Hepatocyte (in vitro differentiated cells): ENCODE data around the gene NCOA7. TPM values are rescaled to one million over a fixed set of nuclear protein-coding genes. Genes with fewer than 3 reads are reported as not detected.

Experiments used
- DNase-seq: peaks from one replicate; pipeline ENCODE4 v3.0.0-alpha.2; 2016; ENCODE audit warnings: low spot score
- H2AFZ ChIP-seq: fragments of 200-600 bp; sonication (generic); 2 replicates; pipeline ENCODE4 v1.6.0; 2016; ENCODE audit warnings: antibody characterized with exemption, mild to moderate bottlenecking
- H3K27ac ChIP-seq: fragments of 200-600 bp; sonication (generic); 2 replicates; pipeline ENCODE4 v1.5.1; 2016; ENCODE audit warnings: mild to moderate bottlenecking
- H3K27me3 ChIP-seq: fragments of 200-600 bp; sonication (generic); 2 replicates; pipeline ENCODE4 v1.6.1; 2016
- H3K36me3 ChIP-seq: fragments of 200-600 bp; sonication (generic); replicated peaks from 2 replicates; pipeline ENCODE4 v1.5.1; 2016; ENCODE audit warnings: low read depth; ENCODE audit not compliant: insufficient read depth
- H3K4me1 ChIP-seq: fragments of 200-600 bp; sonication (generic); 2 replicates; pipeline ENCODE4 v1.5.1; 2016; ENCODE audit warnings: mild to moderate bottlenecking, moderate library complexity; ENCODE audit not compliant: insufficient read depth
- H3K4me2 ChIP-seq: fragments of 200-600 bp; sonication (generic); 2 replicates; pipeline ENCODE4 v1.6.0; 2016
- H3K4me3 ChIP-seq: fragments of 200-600 bp; sonication (generic); 2 replicates; pipeline ENCODE4 v1.5.1; 2016; ENCODE audit warnings: mild to moderate bottlenecking
- H3K79me2 ChIP-seq: fragments of 200-600 bp; sonication (generic); 2 replicates; pipeline ENCODE4 v1.6.0; 2017; ENCODE audit warnings: mild to moderate bottlenecking
- H3K9me2 ChIP-seq: fragments of 200-600 bp; sonication (generic); replicated peaks from 2 replicates; pipeline ENCODE4 v1.6.0; 2017; ENCODE audit warnings: mild to moderate bottlenecking; ENCODE audit not compliant: insufficient read depth
- H3K9me3 ChIP-seq: fragments of 200-600 bp; sonication (generic); 2 replicates; pipeline ENCODE4 v1.5.1; 2016; ENCODE audit warnings: low read depth, mild to moderate bottlenecking
- H4K20me1 ChIP-seq: fragments of 200-600 bp; sonication (generic); 2 replicates; pipeline ENCODE4 v1.6.0; 2016; ENCODE audit warnings: mild to moderate bottlenecking; ENCODE audit not compliant: insufficient read depth, poor library complexity, severe bottlenecking
- EZH2 ChIP-seq: fragments of 200-600 bp; sonication (generic); IDR thresholded peaks from 2 replicates; pipeline ENCODE4 v1.6.1; 2016; ENCODE audit warnings: antibody characterized with exemption, mild to moderate bottlenecking, borderline replicate concordance
- EZH2phosphoT487 ChIP-seq: fragments of 200-600 bp; sonication (generic); IDR thresholded peaks from one replicate; pipeline ENCODE4 v1.6.1; 2018; ENCODE audit warnings: antibody characterized with exemption, mild to moderate bottlenecking, low read depth, moderate library complexity; ENCODE audit not compliant: unreplicated experiment, severe bottlenecking
- WGBS: methylation state at CpG from one replicate; pipeline ENCODE4 v1.1.6; 2016; ENCODE audit warnings: low lambda C conversion rate; ENCODE audit errors: missing lambda C conversion rate; 5-methylcytosine and 5-hydroxymethylcytosine counted together
- polyA plus RNA-seq: library from polyadenylated mRNA; unstranded; fragments of >200 nt; fragmentation: Nextera tagmentation; extraction: Ambion mirVana; gene quantifications from 2 replicates; pipeline ENCODE4 v1.2.1, GENCODE V29; 2016
- total RNA-seq: library from RNA; depleted of rRNA; stranded (reverse); fragments of >200 nt; gene quantifications from 2 replicates; pipeline ENCODE4 v1.2.3, GENCODE V29; 2014
- TF ChIP-seq, protein P1 (sequence below): fragments of 200-600 bp; sonication (generic); IDR thresholded peaks from 2 replicates; pipeline ENCODE4 v1.5.1; 2016; ENCODE audit warnings: antibody characterized with exemption, mild to moderate bottlenecking; ENCODE audit not compliant: poor library complexity

NCOA7 gene
- total and polyA plus RNA-seq, 2 experiments from 2014 or later, result 17.3 to 42.0 TPM

DNA sequence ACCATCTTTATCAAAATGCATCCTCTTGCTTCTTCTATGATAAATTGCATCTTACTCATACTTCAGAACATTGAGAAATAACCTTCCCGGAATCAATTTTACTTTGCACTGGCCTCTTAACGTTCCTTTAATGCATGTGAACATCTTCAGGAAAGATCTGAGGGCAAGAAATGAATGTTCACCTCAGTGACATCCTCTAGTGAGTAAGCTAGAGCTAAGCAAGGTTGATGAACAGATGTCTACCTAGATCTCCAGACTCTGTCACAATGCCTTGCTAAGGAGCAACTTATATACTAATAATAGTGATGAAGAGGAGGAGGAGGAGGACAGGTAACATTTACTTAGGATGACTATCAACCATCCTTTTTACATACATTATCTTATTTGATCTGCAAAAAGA lies 149.0 kb downstream of the NCOA7 start:
- H3K27me3 ChIP-seq, result no peaks in the 10 kb centered on the region
- H4K20me1 ChIP-seq, result no peaks in the 10 kb centered on the region
- H3K27ac ChIP-seq, result peak overlapping the region; percentile 57
- no peaks in the 10 kb centered on the region for H3K79me2 ChIP-seq
- no peaks in the 10 kb centered on the region for H3K9me3 ChIP-seq
- no peaks in the 10 kb centered on the region for H3K9me2 ChIP-seq
- 88% methylated on average over 2 of the region's 2 CpGs for WGBS
- DNase-seq, result no peak
- no peak overlapping the region for H2AFZ ChIP-seq
- H3K4me3 ChIP-seq, result no peak overlapping the region
- peaks cover 34% of the 10 kb centered on the region for H3K4me1 ChIP-seq
- TF ChIP-seq, protein P1, sequence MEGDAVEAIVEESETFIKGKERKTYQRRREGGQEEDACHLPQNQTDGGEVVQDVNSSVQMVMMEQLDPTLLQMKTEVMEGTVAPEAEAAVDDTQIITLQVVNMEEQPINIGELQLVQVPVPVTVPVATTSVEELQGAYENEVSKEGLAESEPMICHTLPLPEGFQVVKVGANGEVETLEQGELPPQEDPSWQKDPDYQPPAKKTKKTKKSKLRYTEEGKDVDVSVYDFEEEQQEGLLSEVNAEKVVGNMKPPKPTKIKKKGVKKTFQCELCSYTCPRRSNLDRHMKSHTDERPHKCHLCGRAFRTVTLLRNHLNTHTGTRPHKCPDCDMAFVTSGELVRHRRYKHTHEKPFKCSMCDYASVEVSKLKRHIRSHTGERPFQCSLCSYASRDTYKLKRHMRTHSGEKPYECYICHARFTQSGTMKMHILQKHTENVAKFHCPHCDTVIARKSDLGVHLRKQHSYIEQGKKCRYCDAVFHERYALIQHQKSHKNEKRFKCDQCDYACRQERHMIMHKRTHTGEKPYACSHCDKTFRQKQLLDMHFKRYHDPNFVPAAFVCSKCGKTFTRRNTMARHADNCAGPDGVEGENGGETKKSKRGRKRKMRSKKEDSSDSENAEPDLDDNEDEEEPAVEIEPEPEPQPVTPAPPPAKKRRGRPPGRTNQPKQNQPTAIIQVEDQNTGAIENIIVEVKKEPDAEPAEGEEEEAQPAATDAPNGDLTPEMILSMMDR, result no peak
- no peak overlapping the region for H3K4me2 ChIP-seq
- no peaks in the 10 kb centered on the region for H3K36me3 ChIP-seq

DNA sequence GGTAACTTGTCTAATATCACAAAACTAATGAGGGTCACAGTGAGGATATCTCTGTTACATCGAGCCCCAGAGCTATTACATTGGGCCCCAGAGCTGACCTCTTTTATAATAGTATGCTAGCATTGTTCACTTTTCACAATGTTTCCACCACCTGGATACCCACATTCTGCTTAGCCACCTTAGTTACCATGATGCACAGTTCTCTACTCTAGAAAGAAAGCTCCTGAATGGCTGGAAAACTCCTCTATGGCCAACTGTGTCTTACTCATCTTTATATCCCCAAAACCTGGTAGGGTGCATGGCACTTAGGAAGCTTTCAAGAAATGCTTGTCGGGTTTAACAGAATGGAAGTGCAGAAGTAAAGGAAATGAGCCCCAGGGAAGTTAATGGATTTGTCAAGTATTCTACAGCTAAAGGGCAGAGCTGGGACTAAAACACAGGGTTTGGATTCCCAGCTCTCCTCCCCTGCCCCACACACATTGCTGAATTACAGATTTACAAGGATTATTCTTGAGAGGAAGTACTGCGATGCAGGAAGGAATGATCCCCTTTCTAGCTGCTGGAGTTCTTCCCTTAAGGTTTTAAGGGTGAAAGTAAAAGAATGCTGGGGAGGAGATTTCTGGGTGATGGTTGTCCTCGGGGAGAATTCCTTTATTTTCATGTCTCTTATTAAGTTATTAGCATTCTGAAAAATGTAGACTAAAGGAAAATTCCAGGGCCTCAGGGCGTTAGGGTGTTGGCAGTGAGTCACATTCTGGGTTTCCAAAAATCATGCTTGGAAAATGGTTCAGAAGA lies 149.7 kb downstream of the NCOA7 start:
- no peaks in the 10 kb centered on the region for H3K27me3 ChIP-seq
- no peaks in the 10 kb centered on the region for H4K20me1 ChIP-seq
- H3K79me2 ChIP-seq, result no peaks in the 10 kb centered on the region
- H2AFZ ChIP-seq, result no peak overlapping the region
- WGBS, result 53% methylated on average over 5 of the region's 5 CpGs
- H3K27ac ChIP-seq, result peak overlapping the region; percentile 15
- peaks cover 40% of the 10 kb centered on the region for H3K4me1 ChIP-seq
- H3K9me2 ChIP-seq, result no peaks in the 10 kb centered on the region
- no peak overlapping the region for H3K4me3 ChIP-seq
- DNase-seq, result no peak
- no peaks in the 10 kb centered on the region for H3K36me3 ChIP-seq
- TF ChIP-seq EZH2, result no peak
- TF ChIP-seq, protein P1, result no peak
- no peak for TF ChIP-seq EZH2phosphoT487
- no peak overlapping the region for H3K4me2 ChIP-seq
- H3K9me3 ChIP-seq, result no peaks in the 10 kb centered on the region

DNA sequence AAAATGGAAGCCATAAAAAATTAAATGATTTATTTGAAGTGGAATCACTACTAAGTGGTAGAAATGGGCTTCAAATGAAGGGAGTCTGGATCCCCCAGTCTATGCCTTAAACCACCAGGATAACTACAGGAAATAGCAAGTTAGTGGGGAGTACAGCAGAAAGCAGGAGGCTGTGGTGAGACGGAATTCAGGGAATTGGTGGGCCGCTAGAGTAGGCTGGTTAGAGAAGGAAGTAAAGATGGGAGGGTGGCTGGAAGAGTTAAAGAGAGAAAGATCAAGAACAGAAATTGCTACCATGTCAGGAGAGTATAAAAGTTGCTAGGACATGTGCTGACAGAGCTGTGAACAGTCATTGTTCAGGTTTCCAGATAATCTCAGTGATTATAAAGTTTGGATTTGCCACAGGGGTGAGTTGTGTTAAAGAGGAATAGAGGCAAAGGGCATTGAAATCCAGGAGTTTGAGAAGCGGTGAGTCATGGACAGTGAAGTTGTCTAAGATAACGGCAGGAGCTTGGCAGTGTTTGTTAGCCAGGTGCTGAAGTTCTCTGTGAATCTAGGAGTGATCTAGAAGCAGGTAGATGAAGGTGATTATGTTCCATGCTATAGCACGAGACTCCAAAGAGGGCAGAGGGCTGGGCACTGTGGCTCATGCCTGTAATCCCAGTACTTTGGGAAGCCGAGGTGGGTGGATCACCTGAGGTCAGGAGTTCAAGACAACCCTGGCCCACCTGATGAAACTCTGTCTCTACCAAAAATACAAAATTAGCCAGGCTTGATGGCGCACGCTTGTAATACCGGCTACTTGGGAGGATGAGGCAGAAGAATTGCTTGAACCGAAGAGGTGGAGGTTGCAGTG lies 152.1 kb downstream of the NCOA7 start:
- no peak overlapping the region for H2AFZ ChIP-seq
- WGBS, result 74% methylated on average over 10 of the region's 10 CpGs
- no peak overlapping the region for H3K4me3 ChIP-seq
- H3K27ac ChIP-seq, result peak overlapping the region; percentile 93
- no peaks in the 10 kb centered on the region for H3K9me3 ChIP-seq
- TF ChIP-seq, protein P1, result no peak
- no peak for TF ChIP-seq EZH2phosphoT487
- no peaks in the 10 kb centered on the region for H4K20me1 ChIP-seq
- peaks cover 53% of the 10 kb centered on the region for H3K4me1 ChIP-seq
- H3K4me2 ChIP-seq, result peak overlapping the region; percentile 34
- no peaks in the 10 kb centered on the region for H3K9me2 ChIP-seq
- no peaks in the 10 kb centered on the region for H3K36me3 ChIP-seq
- DNase-seq, result peak; percentile 73
- no peaks in the 10 kb centered on the region for H3K79me2 ChIP-seq
- H3K27me3 ChIP-seq, result no peaks in the 10 kb centered on the region
